Measurements from ENCODE around the gene VKORC1.

VKORC1 gene

DNA sequence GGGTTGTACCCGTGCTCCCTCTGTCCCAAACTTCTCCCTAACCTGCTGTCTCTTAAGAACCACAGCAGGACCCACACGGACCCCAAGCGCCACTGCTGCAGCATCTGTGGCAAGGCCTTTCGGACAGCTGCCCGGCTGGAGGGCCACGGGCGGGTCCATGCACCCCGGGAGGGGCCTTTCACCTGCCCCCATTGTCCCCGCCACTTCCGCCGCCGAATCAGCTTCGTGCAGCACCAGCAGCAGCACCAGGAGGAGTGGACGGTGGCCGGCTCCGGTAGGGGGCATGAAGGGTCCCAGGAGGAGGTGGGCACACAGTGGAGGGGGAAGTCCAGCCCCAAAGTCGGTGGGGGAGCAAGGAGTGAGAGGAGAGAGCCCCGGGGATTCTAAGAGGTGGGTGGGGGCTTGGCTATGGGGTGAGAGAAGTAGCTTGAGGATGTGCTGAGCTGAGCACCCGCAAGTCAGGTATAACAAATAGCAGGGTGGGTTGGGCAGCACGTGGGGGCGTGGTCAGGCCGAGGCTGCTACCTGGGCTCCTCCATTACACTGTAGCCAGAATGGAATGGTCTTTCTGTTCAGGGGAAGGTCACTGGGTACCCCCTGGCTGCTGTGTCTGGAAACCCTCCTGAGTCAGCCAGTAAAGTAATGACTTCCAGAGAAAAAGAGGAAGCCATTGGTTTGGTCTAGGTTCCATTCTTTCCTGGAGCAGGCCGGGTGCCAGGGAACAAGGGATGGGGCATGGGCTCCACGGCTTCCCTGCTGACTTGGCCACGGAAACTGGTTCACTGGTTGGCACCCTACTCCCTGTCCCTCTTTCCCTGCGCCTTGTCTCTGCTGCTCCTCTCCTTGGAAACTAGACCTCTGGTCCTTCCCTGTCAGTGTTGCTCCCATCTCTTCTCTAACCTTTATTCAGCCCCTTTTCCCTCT is 12.9 kb downstream of the VKORC1 start:
- FAIRE-seq: no peak

DNA sequence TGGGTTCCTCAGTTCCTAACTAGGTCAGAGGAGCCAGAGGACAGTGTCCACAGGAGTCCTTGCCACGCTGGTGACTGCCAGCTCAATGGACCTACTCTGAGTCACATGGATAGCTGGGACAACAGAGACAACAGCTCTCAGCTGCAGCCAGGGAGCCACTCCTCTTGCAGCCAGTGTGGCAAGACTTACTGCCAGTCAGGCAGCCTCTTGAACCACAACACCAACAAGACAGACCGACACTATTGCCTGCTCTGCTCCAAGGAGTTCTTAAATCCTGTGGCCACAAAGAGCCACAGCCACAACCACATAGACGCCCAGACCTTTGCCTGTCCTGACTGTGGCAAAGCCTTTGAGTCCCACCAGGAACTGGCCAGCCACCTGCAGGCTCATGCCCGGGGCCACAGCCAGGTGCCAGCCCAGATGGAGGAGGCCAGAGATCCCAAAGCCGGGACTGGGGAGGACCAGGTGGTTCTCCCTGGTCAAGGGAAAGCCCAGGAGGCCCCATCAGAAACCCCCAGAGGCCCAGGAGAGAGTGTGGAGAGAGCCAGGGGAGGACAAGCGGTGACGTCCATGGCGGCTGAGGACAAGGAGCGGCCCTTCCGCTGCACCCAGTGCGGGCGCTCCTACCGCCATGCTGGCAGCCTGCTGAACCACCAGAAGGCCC is 13.7 kb downstream of the VKORC1 start:
- FAIRE-seq: no peak

DNA sequence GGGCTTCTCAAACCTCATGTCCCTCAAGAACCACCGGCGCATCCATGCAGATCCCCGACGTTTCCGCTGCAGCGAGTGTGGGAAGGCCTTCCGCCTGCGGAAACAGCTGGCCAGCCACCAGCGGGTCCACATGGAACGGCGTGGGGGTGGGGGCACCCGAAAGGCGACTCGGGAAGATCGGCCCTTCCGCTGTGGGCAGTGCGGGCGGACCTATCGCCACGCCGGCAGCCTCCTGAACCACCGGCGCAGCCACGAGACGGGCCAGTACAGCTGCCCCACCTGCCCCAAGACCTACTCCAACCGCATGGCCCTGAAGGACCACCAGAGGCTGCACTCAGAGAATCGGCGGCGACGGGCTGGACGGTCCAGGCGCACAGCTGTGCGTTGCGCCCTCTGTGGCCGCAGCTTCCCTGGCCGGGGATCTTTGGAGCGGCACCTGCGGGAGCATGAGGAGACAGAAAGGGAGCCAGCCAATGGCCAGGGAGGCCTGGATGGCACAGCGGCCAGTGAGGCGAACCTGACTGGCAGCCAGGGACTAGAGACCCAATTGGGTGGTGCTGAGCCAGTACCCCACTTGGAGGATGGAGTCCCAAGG is 14.5 kb downstream of the VKORC1 start:
- no peak for FAIRE-seq

DNA sequence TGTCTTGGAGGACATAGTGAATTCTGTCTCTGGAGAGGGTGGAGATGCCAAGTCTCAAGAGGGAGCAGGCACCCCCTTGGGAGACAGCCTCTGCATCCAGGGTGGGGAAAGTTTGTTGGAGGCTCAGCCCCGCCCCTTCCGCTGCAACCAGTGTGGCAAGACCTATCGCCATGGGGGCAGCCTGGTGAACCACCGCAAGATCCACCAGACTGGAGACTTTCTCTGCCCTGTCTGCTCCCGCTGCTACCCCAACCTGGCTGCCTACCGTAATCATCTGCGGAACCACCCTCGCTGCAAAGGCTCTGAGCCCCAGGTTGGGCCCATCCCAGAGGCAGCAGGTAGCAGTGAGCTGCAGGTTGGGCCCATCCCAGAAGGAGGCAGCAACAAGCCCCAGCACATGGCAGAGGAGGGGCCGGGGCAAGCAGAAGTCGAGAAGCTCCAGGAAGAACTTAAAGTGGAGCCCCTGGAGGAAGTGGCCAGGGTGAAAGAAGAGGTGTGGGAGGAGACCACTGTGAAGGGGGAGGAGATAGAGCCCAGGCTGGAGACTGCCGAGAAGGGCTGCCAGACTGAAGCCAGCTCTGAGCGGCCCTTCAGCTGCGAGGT is 15.2 kb downstream of the VKORC1 start:
- no peak for FAIRE-seq

DNA sequence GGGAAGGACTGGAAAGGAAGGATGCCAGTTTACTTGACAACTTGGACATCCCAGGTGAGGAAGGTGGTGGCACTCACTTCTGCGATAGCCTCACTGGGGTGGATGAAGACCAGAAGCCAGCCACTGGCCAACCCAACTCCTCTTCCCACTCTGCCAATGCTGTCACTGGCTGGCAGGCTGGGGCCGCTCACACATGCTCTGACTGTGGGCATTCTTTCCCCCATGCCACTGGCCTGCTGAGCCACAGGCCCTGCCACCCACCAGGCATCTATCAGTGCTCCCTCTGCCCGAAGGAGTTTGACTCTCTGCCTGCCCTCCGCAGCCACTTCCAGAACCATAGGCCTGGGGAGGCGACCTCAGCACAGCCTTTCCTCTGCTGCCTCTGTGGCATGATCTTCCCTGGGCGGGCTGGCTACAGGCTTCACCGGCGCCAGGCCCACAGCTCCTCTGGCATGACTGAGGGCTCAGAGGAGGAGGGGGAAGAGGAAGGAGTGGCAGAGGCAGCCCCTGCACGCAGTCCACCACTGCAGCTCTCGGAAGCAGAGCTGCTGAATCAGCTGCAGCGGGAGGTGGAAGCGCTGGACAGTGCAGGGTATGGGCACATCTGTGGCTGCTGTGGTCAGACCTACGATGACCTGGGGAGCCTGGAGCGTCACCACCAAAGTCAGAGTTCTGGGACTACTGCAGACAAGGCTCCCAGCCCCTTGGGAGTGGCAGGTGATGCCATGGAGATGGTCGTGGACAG is 15.8 kb downstream of the VKORC1 start:
- no peak for FAIRE-seq

DNA sequence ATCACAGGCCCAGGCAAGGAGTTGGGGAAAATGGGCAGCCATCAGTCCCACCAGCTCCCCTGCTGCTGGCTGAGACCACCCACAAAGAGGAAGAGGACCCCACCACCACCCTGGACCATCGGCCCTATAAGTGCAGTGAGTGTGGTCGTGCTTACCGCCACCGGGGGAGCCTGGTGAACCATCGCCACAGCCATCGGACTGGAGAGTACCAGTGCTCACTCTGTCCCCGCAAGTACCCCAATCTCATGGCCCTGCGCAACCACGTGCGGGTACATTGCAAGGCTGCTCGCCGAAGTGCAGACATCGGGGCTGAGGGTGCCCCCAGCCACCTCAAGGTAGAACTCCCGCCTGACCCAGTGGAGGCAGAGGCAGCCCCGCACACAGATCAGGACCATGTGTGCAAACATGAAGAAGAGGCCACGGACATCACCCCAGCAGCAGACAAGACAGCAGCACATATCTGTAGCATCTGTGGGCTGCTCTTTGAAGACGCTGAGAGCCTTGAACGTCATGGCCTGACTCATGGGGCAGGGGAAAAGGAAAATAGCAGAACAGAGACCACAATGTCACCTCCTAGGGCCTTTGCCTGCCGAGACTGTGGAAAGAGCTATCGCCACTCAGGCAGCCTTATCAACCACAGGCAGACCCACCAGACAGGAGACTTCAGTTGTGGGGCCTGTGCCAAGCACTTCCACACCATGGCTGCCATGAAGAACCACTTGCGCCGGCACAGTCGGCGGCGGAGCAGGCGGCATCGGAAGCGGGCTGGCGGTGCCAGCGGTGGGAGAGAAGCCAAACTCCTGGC is 16.8 kb downstream of the VKORC1 start:
- no peak for FAIRE-seq

DNA sequence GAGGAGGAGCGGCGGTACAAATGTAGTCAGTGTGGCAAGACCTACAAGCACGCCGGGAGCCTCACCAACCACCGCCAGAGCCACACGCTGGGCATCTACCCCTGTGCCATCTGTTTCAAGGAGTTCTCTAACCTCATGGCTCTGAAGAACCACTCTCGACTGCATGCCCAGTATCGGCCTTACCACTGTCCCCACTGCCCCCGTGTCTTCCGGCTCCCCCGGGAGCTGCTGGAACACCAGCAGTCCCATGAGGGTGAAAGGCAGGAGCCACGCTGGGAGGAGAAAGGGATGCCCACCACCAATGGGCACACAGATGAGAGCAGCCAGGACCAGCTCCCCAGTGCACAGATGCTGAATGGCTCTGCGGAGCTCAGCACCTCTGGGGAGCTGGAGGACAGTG is 17.6 kb downstream of the VKORC1 start:
- FAIRE-seq: no peak

DNA sequence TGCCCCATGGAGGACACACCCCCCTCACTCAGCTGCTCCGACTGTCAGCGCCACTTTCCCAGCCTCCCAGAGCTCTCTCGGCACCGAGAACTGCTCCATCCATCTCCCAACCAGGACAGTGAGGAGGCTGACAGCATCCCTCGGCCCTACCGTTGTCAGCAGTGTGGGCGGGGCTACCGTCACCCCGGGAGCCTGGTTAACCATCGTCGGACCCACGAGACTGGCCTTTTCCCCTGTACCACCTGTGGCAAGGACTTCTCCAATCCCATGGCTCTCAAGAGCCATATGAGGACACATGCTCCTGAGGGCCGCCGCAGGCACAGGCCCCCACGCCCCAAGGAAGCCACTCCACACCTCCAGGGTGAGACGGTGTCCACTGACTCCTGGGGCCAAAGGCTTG is 18.3 kb downstream of the VKORC1 start:
- no peak for FAIRE-seq

DNA sequence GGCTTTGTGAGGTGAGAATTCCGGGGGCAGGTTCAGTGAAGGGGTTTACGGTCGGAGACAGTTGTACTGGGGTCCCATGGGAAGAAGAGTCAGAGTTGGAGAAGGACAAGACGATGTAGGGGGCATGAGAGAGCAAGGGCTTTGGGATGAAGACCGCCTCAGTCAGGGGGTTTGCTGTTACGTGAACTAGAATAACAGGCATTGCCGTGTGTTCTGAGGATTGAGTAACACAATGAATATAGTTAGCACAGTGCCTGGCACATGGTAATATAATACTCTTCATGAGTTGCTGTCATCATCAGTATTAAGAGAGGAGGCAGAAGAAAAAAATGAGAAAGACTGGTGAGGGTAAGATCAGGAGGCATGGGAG is 19.8 kb downstream of the VKORC1 start:
- FAIRE-seq: no peak

DNA sequence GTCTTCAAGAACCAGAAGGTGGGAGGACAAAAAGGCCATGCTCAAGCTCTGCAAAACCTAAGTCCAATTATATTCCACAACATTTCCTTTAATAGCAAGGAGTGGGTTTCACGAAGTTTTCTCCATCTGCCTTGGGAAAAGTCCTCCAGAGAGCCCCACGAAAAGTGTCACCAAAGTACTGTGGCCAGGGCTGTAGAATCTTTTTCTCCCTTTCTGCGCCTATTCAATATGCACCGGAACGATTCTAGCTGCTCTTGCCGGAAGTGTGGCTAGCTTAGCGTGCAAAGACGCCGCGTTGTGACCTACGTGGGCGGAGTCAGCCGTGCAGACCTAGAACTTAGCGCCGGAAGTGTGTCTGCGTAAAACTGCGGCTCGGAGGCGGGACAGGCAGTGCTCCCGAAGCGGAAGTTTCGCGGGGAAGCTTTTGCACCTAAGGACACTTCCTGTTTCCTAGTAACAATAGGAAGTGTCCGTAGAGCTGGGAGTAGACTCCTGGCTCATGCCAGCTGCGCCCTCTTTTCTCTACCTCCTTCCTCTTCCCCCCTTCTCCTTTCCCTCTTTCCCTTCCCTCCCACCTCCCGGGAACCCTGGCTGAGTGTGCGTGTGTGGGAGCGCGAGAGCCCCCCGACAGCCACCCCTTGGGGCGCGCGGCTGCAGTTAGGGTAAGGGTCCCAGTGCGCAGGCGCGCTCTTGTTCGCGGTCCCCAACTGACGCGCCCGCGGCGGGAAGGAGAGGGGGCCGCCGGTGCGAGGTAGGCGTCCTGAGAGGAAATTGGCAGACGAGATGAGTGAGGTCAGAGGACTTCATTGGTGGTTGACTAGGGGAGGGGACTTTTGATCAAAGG is 20.4 kb downstream of the VKORC1 start, which contains the start of the genes ZNF646 and ZNF668:
Gene ZNF646, plus strand, starts transcription at position 453 of the 844 bp plus-strand sequence. CDS start 1,903 bp downstream, outside the sequence.
Gene ZNF668, minus strand, starts transcription at position 271 of the 844 bp plus-strand sequence. CDS start 9,781 bp downstream, outside the sequence.
- FAIRE-seq: peak; percentile 95

DNA sequence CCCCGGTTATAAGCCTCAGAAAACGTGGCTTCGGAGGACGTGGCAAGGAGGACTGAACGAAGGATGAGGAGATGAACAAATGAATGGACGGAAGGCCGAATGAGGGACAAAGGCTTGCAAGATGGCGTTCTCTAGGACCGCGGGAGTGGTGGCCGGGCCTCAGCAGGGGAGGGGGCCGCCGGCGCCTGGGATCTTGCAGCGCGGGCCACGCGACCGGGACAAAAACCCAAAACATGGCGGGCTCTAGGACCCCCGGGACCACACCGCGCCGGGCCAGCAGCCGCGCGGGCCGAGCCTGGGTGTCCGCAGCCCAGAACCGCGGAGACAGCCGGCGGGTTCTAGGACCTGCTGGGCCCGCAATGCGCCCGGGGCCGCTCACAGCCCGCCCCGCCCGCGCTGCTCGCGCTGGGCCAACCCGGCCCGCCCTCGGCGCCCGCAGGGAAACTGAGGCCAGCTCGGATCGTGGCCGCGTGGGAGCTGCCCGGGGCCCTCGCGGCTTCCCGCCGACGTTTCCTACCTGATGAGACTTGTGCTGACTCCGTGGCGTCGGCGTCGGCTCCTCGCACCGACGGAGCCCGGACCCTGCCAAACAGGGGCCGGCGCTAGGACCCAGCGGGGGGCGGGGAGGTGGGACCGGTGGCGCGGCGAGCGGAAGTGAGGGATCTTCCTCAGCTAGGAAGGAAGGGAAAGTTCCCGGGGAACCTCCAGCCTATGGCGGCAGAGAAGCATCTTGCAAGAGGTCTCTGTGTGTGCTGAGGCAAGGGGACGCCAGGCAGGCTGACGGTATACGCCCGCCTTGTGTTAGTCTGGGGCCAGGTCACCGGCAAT is 21.2 kb downstream of the VKORC1 start:
- FAIRE-seq: no peak

DNA sequence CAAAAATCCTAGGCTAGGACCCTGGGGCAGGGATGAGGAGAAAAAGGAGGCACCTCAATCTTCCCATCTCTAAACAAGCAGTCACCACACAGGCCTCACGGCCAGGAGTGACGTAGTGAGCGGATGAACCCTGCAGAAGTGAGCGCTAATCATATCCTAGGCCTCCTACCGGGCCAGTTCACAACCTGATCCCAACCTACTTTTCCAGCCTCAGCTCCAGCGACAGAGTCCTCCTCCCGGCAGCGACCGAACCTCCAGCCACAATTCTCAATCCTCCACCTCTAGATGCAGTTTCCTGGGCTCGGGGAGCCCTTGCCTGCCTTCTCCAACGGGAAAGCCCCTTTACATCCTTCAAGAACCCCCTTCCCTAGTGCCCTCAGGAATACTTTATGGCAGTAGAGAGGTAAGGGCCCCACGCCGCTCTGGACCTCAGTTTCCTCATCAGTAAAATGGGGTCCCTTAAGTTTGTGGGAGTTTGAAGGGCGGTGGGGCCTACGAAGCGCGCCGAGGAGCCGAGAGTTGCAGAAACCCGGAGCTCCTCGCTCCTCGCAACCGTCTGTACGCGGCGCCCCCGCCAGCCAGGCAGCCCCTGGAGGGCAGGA is 22.0 kb downstream of the VKORC1 start:
- FAIRE-seq: no peak

DNA sequence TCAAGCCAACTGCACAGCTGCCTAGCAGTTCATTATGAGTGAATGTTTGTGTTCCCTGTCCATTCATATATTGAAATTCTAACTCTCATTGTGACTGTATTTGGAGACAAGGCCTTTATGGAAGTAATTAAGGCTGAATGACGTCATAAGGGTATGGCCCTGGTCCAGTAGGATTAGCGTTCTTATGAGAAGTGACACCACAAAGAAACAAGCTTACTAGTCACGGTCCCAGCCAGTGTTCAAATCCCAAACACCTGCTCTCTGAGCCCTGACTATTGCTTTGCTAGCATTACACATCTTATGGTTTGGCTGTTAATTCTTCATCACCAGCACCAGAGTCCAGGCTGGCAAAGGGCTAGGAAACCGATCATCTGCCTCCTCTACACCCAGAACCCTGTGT is 22.7 kb downstream of the VKORC1 start:
- FAIRE-seq: no peak

DNA sequence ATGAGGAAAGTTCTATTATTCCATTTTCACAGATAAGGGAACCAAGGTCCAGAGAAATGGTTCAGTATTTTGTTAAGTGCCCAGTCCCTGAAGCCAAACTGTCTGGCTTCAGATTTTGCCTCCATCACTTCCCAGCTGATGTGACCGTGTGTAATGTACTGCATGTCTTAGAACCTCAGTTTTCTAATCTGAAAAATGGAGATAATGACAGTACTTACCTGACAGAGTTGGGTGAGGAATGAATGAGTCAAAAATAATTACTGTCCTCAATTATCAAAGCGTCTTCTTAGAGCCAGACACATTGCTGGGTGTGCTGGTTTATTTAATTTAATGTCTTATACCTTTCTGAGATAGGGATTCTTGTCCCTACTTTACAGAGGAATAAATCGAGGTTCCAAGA is 27.3 kb downstream of the VKORC1 start:
- no peak for FAIRE-seq

DNA sequence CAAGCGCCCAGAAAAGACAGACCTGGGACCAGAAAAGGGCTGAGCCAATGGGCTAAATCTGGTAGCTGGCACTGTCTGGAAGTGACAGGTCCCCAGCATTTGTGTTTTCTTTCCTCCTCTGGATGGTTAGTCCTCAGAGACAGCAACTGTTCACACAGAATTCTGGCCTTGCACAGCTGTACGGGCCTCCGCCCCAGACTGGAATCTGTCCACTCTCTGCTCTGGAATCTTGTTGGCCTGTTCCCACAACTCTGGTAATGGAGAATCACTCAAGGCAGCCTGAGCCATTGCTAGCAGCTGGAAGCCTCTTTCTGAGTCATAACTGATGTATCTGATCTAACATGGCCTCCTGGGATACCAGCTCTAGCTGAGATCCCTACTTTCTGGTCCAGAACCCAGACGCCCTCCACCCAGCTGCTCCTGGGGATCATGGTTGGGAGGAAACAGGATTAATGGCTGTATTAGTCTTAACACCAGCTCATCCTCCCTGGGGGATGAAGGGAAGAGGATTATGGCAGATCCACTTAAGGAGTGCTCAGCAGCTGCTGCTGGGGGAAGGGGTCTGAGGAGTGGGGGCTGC is 29.6 kb downstream of the VKORC1 start:
- no peak for FAIRE-seq

DNA sequence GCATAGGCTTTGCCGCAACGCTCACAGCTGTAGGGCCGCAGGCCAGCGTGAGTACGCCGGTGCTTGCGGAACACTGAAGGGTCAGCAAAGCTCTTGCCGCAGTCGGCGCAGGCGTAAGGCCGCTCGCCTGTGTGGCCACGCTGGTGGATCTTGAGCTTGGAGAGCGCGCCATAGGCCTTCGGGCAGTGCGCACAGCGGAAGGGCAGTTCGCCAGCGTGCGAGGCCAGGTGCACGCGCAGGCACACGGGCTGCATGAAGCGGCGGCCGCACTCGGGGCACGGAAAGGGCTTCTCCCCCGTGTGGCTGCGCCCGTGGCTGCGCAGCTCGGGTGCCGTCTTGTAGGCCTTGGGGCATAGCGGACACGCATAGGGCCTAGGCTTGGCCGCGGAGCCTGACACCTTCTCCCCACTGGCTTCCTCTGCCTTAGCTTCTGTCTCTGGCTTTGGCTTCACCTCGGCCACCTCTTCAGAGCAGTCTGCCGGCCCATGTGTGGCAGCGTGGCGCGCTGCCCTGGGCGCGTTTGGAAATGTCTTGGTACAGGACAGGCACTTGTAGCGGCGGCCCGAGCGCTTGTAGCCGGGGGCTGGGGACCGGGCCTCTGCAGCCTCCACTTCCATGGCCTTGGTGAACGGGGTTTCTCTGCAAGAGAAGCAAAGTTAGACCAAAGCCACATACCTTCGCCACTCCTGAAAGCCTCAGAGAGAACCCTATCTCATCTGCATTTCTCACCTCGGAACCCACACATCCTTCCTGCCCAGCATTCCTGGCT is 30.6 kb downstream of the VKORC1 start:
- FAIRE-seq: no peak

DNA sequence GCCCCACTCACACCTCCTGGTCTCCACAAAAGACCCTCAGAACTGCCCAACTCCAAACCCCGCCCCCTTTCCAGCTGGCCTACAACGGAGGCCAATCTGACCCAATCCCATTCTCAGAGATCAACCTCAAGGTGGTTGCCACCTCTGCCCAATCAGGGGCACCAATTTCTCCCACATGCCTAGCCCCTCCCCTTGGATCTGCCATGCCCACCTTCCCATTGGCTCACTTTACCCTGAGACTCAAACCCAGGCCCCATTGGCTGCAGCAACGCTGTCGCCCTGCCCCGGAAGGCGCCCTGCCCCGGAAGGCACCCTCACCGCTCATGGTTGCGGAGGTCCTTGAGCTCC is 31.1 kb downstream of the VKORC1 start:
- FAIRE-seq: no peak

DNA sequence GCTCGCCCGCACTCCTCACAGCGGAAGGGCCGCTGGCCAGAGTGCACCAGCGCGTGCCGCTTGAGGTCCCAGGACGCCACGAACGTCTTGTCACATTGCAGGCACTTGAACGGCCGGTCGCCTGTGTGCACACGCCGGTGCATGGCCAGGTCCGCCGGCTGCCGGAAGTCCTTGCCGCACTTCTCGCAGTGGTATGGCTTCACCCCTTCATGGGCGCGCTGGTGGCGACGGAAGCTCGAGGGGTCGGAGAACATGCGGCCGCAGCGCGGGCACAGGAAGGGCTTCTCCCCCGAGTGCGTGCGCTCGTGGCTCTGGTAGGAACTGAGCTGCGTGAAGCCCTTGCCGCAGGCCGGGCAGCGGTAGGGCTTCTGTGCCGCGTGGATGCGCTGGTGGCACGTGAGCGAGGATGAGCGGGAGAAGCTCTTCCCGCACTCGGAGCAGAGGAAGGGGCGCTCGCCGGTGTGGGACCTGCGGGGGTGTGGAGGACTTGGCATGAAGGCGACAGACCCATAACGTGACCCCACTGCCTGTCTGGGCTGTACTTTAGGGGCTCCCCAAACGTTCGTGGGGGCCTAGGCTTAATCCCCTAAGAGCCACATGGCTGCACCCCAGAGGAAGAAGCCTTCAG is 32.7 kb downstream of the VKORC1 start:
- FAIRE-seq: no peak

Data from A204.1 (cell line).